Thymus (tissue), 11 donors: Measurements from ENCODE around the gene STH. TPM values are rescaled to one million over a fixed set of nuclear protein-coding genes. Genes with fewer than 3 reads are reported as not detected.

ENCODE experiments used
- DNase-seq, 9 donors: peaks; one replicate each; pipeline ENCODE4 v3.0.0-alpha.2; 2013; ENCODE audit warnings: low spot score in 9 of 9, low read depth in 6 of 9, missing footprints in 1 of 9
- H3K27ac ChIP-seq, 2 donors: one replicate each; pipeline ENCODE4 v1.5.1; 2013; ENCODE audit warnings: control low read depth in 1 of 2, low read depth in 1 of 2, low read length in 1 of 2, mild to moderate bottlenecking in 1 of 2, moderate library complexity in 1 of 2
- H3K27me3 ChIP-seq, 2 donors: one replicate each; pipeline ENCODE4 v1.5.1; 2013; ENCODE audit warnings: low read length in 1 of 2; ENCODE audit not compliant: control insufficient read depth in 2 of 2, insufficient read depth in 1 of 2
- H3K36me3 ChIP-seq, 2 donors: one replicate each; pipeline ENCODE4 v1.5.1; 2013; ENCODE audit warnings: low read length in 1 of 2, mild to moderate bottlenecking in 1 of 2, moderate library complexity in 1 of 2; ENCODE audit not compliant: control insufficient read depth in 2 of 2, insufficient read depth in 2 of 2
- H3K4me1 ChIP-seq, 2 donors: one replicate each; pipeline ENCODE4 v1.5.1; 2013; ENCODE audit warnings: low read length in 2 of 2; ENCODE audit not compliant: control insufficient read depth in 2 of 2, insufficient read depth in 2 of 2
- H3K4me3 ChIP-seq, 2 donors: one replicate each; pipeline ENCODE4 v1.5.1; 2013; ENCODE audit warnings: low read length in 2 of 2, control low read depth in 1 of 2, mild to moderate bottlenecking in 1 of 2
- H3K9me3 ChIP-seq, 2 donors: one replicate each; pipeline ENCODE4 v1.5.1; 2013; ENCODE audit warnings: low read length in 1 of 2, mild to moderate bottlenecking in 1 of 2; ENCODE audit not compliant: control insufficient read depth in 2 of 2, insufficient read depth in 1 of 2
- WGBS: extraction: QIAGEN DNeasy Blood & Tissue Kit; methylation state at CpG from one replicate; pipeline ENCODE4 v1.1.7; 2013; 5-methylcytosine and 5-hydroxymethylcytosine counted together
- polyA plus RNA-seq: library from polyadenylated mRNA; stranded (reverse); fragments of 200-250 nt; gene quantifications from one replicate; pipeline ENCODE4 v1.2.3, GENCODE V29; 2013
- total RNA-seq: library from RNA; stranded (reverse); fragments of 120-200 nt; gene quantifications from one replicate; pipeline ENCODE4 v1.2.4, GENCODE V29; 2013
- donor health status: healthy.

STH gene
- total and polyA plus RNA-seq, 2 donors = not detected

DNA sequence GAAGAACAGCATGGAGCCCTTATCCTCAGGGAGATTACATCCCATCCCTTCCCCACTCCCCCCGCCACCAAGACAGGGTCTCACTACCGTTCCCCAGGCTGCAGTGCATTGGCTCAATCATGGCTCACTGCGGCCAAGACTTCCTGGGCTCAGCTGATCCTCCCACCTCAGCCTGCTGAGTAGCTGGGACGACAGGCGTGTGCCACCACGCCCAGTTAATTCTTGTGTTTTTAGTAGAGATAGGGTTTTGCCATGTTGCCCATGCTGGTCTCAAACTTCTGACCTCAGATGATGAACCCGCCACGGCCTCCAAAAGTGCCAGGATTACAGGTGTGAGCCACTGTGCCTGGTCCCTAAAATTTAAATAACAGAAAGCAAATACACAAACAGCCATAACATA, 48.8 kb downstream of the STH start:
- no peak for DNase-seq
- WGBS = 97% methylated on average over 8 of the region's 8 CpGs
- Histone ChIP-seq H3K27ac (no peak overlapping the region), H3K4me3 (no peak overlapping the region), H3K4me1 (no peaks in the 10 kb centered on the region), H3K9me3 (no peaks in the 10 kb centered on the region), H3K27me3 (no peaks in the 10 kb centered on the region), H3K36me3 (peaks cover 68 to 86% of the 10 kb centered on the region in 2 donors)

Other genes with a start within 250 kb of the STH start
- 0.05 TPM for gene CRHR1, start 214.9 kb upstream of the STH start, total RNA-seq
- 0.32 TPM for gene CRHR1, start 214.9 kb upstream of the STH start, polyA plus RNA-seq
- gene SPPL2C, start 154.4 kb upstream of the STH start, total RNA-seq = not detected
- gene SPPL2C, start 154.4 kb upstream of the STH start, polyA plus RNA-seq = not detected
- 0.57 TPM for gene MAPT, start 104.7 kb upstream of the STH start, total RNA-seq
- gene MAPT, start 104.7 kb upstream of the STH start, polyA plus RNA-seq = 0.84 TPM
- 101 TPM for gene KANSL1, start 194.2 kb downstream of the STH start, total RNA-seq
- 22.3 TPM for gene KANSL1, start 194.2 kb downstream of the STH start, polyA plus RNA-seq